T-helper 1 cell (primary cell): Measurements from ENCODE around the gene PDE4D.

Source experiments
- DNase-seq, 5 donors: peaks; one replicate each; pipeline ENCODE4 v3.0.0-alpha.2; 2012 to 2020
- total RNA-seq, 4 donors: gene quantifications; one replicate each; lab custom pipeline; 2026; lab: John Stamatoyannopoulos, UW

Gene PDE4D
- 167 to 910 (median 249) reads per million in 4 donors for total RNA-seq

GRCh38 chr5:59893429-59894227 is at the start of gene PDE4D:
Gene PDE4D, minus strand, starts transcription at chr5:59893726.
- DNase-seq, result no peak

GRCh38 chr5:59937633-59938032 is 44.1 kb upstream of the PDE4D start:
- no peak for DNase-seq

- no peak for DNase-seq
Observed at GRCh38 chr5:59923465-59923864, 29.9 kb upstream of the PDE4D start.

- no peak for DNase-seq
Observed at GRCh38 chr5:59922220-59922619, 28.7 kb upstream of the PDE4D start.

- no peak for DNase-seq
Observed at GRCh38 chr5:59921816-59922215, 28.3 kb upstream of the PDE4D start.

- no peak for DNase-seq
Observed at GRCh38 chr5:59919484-59919883, 26.0 kb upstream of the PDE4D start.

DNA sequence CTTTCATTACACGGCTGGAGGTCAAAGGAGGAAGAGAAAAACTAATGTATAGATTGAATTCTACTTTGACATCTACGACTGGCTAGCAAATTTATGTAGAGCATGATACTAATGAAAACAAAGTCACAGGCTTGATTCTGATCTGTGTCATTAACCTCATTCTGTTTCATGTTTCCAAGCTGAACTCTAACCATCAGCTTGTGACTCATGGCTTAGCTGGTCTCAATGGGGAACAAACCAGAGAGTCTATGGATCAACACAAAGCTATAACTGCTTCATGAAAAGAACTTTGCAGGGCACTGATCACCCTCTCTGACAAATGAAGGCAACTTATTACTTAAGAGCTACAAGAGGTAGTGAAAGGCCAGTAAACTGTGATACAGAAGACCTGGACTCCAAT is 23.6 kb upstream of the PDE4D start:
- no peak for DNase-seq

- no peak for DNase-seq
Observed at GRCh38 chr5:59905188-59905587, 11.7 kb upstream of the PDE4D start.

DNA sequence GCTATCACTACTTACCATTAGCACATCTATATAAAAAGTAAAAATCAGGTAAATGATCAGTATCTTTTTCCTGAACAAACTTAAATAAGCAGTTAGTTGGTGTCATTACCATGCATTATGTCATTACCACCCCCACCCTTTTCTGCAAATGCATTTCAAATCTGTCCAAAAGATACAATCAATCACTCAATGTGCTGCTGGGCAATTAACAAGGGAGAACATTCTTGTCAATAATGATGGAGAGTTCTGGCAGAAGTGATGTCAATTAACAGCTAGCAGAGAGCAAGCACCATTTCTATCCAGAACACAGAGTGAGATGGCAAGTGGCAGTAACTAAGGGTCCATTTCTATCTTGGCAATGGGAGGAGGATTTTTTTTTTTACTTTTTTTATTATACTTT is 3.5 kb upstream of the PDE4D start:
- no peak for DNase-seq

GRCh38 chr5:59891962-59892643 is 1.4 kb downstream of the PDE4D start:
- no peak for DNase-seq

DNA sequence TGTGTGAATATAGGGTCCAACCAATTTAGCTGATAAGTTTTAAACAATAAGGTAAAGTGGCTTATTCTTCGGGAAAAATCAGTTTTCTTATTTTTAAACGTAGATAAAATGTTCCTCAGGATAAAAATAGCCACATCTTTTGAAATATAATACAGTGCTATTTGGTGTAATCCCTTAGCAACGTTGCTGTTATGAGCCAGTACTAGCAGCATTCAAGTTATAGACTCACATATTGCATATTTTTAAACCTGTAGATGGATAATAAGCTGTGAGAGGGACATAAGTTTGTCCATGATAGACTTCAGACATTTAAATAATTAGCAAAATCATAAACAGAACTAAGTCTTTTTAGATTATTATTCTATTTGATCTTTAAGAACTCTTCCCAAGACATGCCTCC is 6.3 kb downstream of the PDE4D start:
- no peak for DNase-seq

DNA sequence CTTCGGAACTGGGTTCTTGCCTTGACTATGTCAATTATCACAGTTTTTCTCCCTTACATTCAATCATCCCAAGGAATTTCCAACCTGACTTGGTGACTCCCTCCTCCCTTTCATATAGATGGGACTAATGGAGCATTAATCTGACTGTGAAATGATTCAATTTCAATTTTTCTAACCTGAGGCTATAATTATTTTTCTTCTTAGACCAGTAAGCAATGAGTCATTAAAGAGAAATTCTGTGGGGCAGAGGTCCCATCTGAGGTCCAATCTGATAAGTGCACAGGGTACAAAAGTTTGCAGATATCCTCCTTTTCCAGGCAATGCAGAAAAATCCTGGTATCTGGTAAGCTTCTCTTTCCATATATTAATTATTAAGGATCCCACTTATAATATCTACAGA is 18.9 kb downstream of the PDE4D start:
- no peak for DNase-seq

- no peak for DNase-seq
Observed at GRCh38 chr5:59873113-59873512, 20.4 kb downstream of the PDE4D start.

DNA sequence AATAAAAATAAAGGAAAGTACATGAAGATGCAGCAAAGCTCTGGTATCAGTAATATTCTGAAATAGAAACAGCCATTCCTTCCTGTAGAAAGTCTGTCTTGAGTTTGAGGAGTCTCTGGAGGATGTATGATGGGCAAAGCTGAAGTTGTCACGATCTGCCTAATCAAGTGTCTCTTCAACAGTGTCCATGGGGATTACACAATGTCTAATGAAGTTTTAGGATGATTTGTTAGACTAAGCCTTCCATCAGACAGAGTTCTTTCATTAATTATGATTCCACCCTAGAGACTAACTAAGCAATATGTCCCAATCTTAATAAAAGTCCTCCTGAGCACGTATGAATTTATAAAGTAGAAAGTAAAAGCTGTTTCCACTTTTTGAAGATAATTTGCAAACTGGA is 26.9 kb downstream of the PDE4D start:
- DNase-seq, result no peak

- DNase-seq, result no peak
Observed at GRCh38 chr5:59864718-59865117, 28.8 kb downstream of the PDE4D start.

DNA sequence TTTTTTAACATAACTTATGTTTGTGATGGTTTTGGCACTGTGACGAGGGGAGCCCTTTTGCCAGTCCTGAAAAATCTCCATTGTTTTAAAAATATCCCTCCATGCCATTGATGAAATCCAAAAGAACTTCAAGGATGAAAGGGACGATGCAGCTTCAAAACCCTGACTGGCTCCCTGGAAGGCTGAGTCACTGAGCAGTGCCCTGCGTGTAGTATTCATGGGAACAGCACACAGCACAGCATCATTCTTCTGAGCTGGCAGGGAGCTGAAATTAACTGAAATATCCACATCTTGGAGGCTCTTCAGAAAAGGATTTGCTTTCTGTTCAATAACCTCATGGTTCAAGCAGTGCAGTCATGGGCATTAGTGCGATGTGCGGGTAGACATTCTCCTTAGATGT is 29.7 kb downstream of the PDE4D start:
- DNase-seq, result no peak

DNA sequence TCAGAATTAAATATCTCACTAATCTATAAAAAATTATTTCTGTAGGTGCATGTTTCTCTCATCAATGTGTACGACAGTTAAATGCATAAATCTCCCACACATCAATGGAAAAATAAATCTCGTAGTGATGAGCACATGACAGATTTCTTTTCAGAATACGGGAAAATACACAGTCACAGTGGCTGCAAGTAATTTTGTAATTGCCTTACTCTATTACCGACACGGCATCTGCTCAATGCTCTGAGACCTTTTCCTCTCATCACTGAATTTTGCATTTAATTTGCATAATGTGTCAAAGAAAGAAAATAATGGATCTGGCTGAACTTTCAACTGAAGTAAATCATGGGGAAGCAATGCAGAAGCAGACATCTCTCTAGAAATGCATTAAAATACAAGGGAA is 37.2 kb downstream of the PDE4D start:
- no peak for DNase-seq

GRCh38 chr5:59850766-59851165 is 42.8 kb downstream of the PDE4D start:
- no peak for DNase-seq

DNA sequence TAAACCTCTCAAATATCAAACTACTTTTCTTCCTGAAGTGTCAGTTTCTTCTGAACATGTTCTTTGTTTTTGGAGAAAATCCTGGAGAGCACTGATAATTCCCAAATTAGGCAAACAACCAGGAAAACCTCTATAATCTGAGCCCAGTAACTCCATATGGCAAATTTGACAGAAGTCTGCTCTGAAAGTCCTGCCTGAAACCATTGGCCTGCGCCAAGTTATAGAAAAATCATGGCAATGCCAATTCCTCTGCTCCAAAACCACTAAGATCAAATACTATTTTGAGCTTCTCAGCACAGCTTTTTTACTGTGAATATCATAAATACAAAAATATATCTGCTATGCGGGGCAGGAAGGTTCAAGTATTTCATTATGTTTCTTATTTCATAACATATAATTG is 45.9 kb downstream of the PDE4D start:
- DNase-seq, result no peak

GRCh38 chr5:59845730-59846129 is 47.8 kb downstream of the PDE4D start:
- no peak for DNase-seq

GRCh38 chr5:59843511-59844213 is 49.9 kb downstream of the PDE4D start:
- no peak for DNase-seq

- DNase-seq, result no peak
Observed at GRCh38 chr5:59842999-59843398, 50.5 kb downstream of the PDE4D start.

DNA sequence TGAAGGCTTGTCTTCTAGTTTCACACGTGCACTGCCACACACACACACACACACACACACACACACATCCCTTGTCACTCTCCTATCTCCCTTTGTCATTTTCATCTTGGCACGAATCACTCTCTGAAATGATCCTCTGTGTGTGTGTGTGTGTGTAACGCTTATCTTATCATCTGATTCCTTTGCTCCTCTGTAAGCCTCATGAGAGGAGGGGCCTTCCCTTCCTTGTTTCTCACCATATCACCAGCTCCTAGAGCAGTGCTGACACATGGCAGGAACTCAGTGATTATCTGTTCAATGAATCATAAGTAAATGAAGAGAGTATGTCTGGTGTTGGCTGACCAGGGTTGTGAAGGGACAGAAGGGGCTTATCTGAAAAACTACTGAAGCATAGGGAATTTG is 53.3 kb downstream of the PDE4D start:
- no peak for DNase-seq

- DNase-seq, result no peak
Observed at GRCh38 chr5:59838989-59839388, 54.5 kb downstream of the PDE4D start.
